IPS-18a (cell line): ENCODE measurements around the gene SPATA20.

ENCODE experiments used
- H3K27ac ChIP-seq: one replicate; pipeline ENCODE4 v1.5.1; 2013; ENCODE audit warnings: low read length
- H3K27me3 ChIP-seq: one replicate; pipeline ENCODE4 v1.6.1; 2013; ENCODE audit warnings: mild to moderate bottlenecking, low read length; ENCODE audit not compliant: control insufficient read depth, insufficient read depth
- H3K36me3 ChIP-seq: one replicate; pipeline ENCODE4 v1.6.1; 2013; ENCODE audit warnings: low read depth, low read length; ENCODE audit not compliant: control insufficient read depth
- H3K4me1 ChIP-seq: one replicate; pipeline ENCODE4 v1.6.1; 2013; ENCODE audit warnings: low read depth, low read length; ENCODE audit not compliant: control insufficient read depth
- H3K4me3 ChIP-seq: one replicate; pipeline ENCODE4 v1.5.1; 2013; ENCODE audit warnings: low read length
- H3K9ac ChIP-seq: one replicate; pipeline ENCODE4 v1.6.1; 2013; ENCODE audit warnings: mild to moderate bottlenecking, low read length, moderate library complexity
- H3K9me3 ChIP-seq: one replicate; pipeline ENCODE4 v1.6.1; 2013; ENCODE audit warnings: low read depth, low read length; ENCODE audit not compliant: control insufficient read depth

Gene SPATA20

DNA sequence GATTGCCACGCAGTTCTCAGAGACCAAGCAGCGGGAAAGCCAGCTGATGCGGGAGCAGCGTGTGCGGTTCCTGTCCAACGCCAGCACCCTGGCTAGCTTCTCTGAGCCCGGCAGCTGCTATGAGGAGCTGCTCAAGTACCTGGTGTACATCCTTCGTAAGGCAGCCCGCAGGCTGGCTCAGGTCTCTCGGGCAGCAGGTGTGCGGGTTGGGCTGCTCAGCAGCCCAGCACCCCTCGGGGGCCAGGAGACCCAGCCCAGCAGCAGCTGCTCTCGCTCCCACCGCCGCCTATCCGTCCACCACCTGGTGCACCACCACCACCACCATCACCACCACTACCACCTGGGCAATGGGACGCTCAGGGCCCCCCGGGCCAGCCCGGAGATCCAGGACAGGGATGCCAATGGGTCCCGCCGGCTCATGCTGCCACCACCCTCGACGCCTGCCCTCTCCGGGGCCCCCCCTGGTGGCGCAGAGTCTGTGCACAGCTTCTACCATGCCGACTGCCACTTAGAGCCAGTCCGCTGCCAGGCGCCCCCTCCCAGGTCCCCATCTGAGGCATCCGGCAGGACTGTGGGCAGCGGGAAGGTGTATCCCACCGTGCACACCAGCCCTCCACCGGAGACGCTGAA lies 28.7 kb downstream of the SPATA20 start:
- no peak overlapping the region for H3K4me3 ChIP-seq
- no peaks in the 10 kb centered on the region for H3K36me3 ChIP-seq
- H3K4me1 ChIP-seq = peaks cover 3% of the 10 kb centered on the region
- H3K9me3 ChIP-seq = no peaks in the 10 kb centered on the region
- no peak overlapping the region for H3K27ac ChIP-seq
- H3K27me3 ChIP-seq = no peaks in the 10 kb centered on the region
- H3K9ac ChIP-seq = no peak overlapping the region

DNA sequence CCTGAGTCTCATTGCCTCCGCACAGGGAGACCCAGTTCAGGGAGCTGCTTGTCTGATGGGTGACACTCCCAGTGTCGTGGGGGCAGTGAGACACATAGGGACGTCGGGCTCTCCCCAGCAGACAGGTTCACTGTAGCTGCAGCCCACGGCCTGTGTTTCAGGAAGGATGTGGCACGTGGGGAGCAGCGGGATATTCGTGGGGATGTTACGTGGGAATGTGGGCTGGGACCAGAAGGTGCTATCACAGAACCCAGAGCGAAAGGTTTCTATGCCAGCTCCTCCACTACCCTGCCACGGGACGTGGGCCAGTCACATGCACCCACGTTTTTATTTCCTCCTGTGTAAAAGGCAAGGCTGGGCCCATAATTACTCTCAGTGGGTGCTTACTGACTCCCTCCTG lies 29.9 kb downstream of the SPATA20 start:
- no peaks in the 10 kb centered on the region for H3K27me3 ChIP-seq
- H3K27ac ChIP-seq = no peak overlapping the region
- H3K9ac ChIP-seq = no peak overlapping the region
- H3K36me3 ChIP-seq = no peaks in the 10 kb centered on the region
- H3K4me3 ChIP-seq = no peak overlapping the region
- H3K9me3 ChIP-seq = no peaks in the 10 kb centered on the region
- peaks cover 5% of the 10 kb centered on the region for H3K4me1 ChIP-seq

DNA sequence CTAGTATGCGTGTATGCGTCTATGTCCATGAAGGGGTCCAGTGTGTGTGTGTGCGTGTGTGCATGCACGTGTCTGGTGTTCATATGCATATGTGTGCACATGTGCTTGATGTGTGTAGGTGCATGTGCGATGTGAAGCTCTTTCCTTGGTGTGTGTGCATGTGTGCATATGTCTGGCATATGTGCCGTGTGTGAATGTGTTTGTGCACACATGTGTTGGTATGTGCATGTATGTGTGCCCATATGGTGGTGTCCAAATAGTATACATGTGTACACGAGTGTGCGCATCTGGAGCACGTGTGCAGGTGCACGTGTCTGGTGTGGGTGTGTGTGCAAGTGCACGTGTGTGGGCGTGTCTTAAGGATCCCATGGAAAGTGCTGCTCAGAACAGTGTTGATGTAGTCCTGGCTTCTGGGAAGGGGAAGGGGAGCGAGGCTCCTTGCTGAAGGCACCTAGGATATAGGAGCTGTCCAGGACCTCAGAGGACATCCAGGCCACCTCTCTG lies 30.5 kb downstream of the SPATA20 start:
- no peaks in the 10 kb centered on the region for H3K36me3 ChIP-seq
- no peaks in the 10 kb centered on the region for H3K27me3 ChIP-seq
- peaks cover 5% of the 10 kb centered on the region for H3K4me1 ChIP-seq
- H3K27ac ChIP-seq = no peak overlapping the region
- no peak overlapping the region for H3K4me3 ChIP-seq
- H3K9ac ChIP-seq = no peak overlapping the region
- H3K9me3 ChIP-seq = no peaks in the 10 kb centered on the region

DNA sequence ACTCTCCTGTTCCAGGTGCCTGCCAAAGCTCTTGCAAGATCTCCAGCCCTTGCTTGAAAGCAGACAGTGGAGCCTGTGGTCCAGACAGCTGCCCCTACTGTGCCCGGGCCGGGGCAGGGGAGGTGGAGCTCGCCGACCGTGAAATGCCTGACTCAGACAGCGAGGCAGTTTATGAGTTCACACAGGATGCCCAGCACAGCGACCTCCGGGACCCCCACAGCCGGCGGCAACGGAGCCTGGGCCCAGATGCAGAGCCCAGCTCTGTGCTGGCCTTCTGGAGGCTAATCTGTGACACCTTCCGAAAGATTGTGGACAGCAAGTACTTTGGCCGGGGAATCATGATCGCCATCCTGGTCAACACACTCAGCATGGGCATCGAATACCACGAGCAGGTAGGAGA lies 31.2 kb downstream of the SPATA20 start:
- H3K4me3 ChIP-seq = no peak overlapping the region
- no peaks in the 10 kb centered on the region for H3K27me3 ChIP-seq
- H3K27ac ChIP-seq = no peak overlapping the region
- H3K9me3 ChIP-seq = no peaks in the 10 kb centered on the region
- peaks cover 5% of the 10 kb centered on the region for H3K4me1 ChIP-seq
- H3K36me3 ChIP-seq = no peaks in the 10 kb centered on the region
- no peak overlapping the region for H3K9ac ChIP-seq

DNA sequence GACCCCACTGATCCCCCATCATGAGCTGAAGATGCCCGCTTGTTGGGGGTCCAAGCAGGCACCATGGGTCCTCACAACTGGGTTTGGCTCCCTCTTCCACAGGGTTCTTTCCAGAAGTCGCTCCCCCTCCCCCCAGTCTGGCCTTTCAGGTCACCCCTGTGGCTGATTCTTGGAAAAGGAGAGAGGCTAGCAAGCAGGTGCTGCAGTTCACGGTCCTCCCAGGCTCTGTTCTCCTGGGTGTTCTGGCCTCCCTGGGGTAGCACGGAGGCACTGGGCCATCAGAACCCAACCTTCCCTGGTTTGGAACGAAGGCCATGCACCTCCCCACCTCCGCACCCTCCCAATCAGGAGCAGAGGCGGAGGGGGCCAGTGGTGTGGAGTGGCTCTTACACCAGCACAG lies 32.4 kb downstream of the SPATA20 start:
- no peaks in the 10 kb centered on the region for H3K27me3 ChIP-seq

DNA sequence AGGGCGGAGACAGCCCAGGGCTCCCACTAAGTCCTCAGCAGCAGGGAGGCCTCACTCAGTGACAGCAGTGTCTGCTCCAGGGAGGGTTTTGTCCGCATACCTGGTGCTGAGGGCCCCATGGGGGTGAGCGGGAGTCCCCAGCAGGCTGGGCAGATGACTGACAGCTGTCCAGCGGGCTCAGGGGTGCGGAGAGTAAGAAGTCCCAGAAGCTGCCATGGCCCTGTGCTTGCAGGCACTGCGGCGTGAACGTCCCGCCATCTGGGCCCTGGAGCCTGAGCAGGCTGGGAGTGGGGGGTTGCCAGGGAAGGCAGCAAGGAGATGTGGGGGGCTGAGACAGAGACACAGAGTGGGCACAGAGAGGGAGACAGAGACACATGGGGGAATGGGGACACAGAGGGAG lies 33.7 kb downstream of the SPATA20 start:
- no peaks in the 10 kb centered on the region for H3K9me3 ChIP-seq
- no peaks in the 10 kb centered on the region for H3K36me3 ChIP-seq
- no peak overlapping the region for H3K27ac ChIP-seq
- H3K27me3 ChIP-seq = no peaks in the 10 kb centered on the region
- H3K4me1 ChIP-seq = peaks cover 5% of the 10 kb centered on the region
- H3K4me3 ChIP-seq = no peak overlapping the region
- H3K9ac ChIP-seq = no peak overlapping the region

More for the DNA sequence above, 32.4 kb downstream of the SPATA20 start:
- no peaks in the 10 kb centered on the region for H3K9me3 ChIP-seq
- H3K27ac ChIP-seq = no peak overlapping the region
- no peak overlapping the region for H3K9ac ChIP-seq
- no peaks in the 10 kb centered on the region for H3K36me3 ChIP-seq
- H3K4me3 ChIP-seq = no peak overlapping the region
- peaks cover 5% of the 10 kb centered on the region for H3K4me1 ChIP-seq

DNA sequence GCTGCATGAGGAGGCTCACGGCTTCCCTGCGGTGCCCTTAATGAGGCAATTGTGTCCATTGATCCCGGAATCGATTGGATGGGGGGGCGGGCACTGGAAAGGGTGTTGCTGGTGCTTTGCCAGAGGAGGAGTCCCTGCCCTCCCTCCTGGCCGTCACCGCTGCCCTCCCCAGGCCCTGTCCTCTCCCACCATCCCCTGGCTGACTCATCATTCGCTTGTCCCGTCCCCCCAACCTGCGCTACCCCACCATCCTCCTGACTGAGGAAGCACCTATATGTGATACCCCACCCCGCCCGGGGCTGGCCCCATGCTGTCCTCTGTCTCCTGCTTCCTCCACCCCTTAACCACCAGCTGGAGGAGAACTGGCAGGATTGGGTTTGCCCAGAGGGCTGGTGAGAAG lies 34.3 kb downstream of the SPATA20 start:
- no peak overlapping the region for H3K4me3 ChIP-seq
- peaks cover 7% of the 10 kb centered on the region for H3K4me1 ChIP-seq
- H3K9me3 ChIP-seq = no peaks in the 10 kb centered on the region
- H3K27ac ChIP-seq = no peak overlapping the region
- no peaks in the 10 kb centered on the region for H3K27me3 ChIP-seq
- no peak overlapping the region for H3K9ac ChIP-seq
- H3K36me3 ChIP-seq = no peaks in the 10 kb centered on the region

DNA sequence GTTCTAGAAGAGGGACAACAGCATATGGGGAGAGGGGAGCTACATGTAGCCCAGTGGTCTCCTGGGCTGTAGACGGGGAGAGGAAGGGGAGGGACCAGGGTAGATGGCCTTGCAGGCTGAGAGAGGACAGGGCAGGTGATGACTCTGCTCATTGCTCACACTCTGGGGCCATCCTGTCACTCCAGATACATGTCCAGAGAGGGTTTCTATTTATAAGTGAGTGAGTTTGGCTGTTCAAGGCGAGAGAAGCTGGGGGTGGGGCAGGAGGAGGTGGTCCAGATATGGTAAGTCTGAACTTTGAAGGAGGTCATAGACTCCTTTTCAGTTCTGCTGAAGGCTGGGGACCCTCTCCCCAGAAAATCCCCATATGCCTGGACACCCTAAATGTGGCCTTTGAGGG lies 35.8 kb downstream of the SPATA20 start:
- H3K9me3 ChIP-seq = no peaks in the 10 kb centered on the region
- no peaks in the 10 kb centered on the region for H3K36me3 ChIP-seq
- H3K9ac ChIP-seq = no peak overlapping the region
- peaks cover 14% of the 10 kb centered on the region for H3K4me1 ChIP-seq
- no peaks in the 10 kb centered on the region for H3K27me3 ChIP-seq
- H3K4me3 ChIP-seq = no peak overlapping the region
- no peak overlapping the region for H3K27ac ChIP-seq

DNA sequence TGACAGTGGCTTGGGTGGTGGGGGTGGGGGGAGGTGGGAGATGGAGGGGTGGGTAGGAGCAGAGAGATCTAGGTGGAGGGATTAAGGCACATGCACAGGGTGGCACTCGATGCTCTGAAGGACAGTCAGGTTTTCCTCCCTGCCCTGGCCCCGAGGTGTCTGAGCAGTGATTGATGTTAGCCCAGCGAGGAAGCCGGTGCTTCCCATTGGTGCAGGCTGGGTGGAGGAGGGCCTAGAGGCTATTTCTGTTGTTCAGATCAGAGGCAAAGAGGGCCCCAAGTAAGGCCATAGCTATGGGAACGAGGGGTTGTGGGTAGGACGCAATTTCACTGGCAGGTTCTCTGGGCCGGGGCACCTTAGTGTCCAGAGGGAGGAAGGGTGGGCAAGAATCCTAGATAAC lies 36.7 kb downstream of the SPATA20 start:
- Histone ChIP-seq H3K27me3 (no peaks in the 10 kb centered on the region), H3K36me3 (no peaks in the 10 kb centered on the region), H3K9ac (no peak overlapping the region), H3K27ac (no peak overlapping the region), H3K9me3 (no peaks in the 10 kb centered on the region), H3K4me1 (peaks cover 14% of the 10 kb centered on the region), H3K4me3 (no peak overlapping the region)

DNA sequence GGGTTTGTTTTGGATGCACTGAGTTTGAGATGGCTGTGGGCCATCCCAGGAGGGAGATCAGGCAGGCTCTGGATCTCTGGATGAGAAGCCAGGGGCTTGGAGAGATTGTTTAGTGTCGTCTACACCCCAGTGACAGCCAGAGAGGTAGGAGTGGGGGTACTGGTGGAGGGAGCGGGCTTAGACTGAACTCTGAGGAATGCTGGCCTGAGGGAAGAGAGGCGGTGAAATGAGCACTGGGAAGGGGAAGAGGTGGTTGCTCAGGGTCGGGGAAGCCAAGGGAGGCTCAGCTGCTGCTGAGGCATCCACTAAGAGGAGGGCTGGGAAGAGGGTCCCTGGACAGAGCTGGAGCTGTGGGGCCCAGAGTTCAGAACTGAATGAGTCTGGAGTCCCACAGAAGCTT lies 37.1 kb downstream of the SPATA20 start:
- Histone ChIP-seq H3K27me3 (no peaks in the 10 kb centered on the region), H3K9me3 (no peaks in the 10 kb centered on the region), H3K27ac (no peak overlapping the region), H3K4me1 (peaks cover 14% of the 10 kb centered on the region), H3K36me3 (no peaks in the 10 kb centered on the region), H3K4me3 (no peak overlapping the region), H3K9ac (no peak overlapping the region)

DNA sequence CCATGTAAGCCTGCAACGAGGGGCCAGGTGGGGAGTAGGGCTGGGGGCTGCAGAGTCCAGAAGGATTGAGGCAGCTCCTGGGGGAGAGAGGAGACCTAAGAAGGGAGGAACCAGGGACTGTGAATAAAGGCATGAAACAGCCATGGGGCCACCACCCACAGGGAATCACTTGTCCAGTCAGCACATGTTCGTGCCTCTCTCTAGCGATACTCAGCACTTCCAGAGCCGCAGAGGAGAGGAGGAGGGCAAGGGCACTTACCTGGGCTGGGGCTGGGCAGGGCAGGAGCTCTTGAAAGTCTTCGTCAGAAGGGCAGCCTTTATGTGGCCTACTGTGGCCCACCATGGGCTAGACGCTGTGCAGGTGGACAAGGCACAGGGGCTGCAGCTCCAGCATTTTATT lies 37.8 kb downstream of the SPATA20 start:
- Histone ChIP-seq H3K27ac (no peak overlapping the region), H3K4me1 (peaks cover 14% of the 10 kb centered on the region), H3K9ac (no peak overlapping the region), H3K4me3 (no peak overlapping the region), H3K27me3 (no peaks in the 10 kb centered on the region), H3K9me3 (no peaks in the 10 kb centered on the region), H3K36me3 (no peaks in the 10 kb centered on the region)

DNA sequence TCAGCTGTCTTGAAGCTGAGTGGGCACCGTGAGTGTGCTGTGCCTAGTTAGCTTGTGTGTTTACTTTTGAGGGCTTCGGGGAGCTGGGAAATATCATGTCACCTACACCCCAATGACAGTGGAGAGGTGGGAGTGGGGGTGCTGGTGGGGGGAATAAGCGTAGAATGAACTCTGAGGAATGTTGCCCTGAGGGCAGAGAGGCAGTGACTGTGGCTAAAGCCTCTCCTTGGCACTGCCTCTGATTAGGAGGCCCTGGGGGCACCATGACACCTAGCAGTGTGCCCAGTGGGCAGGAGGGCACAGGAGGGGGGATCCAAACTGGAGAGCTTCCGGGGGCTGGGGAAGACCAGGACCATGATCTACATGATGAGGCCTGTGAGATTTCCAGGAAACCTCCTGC lies 38.4 kb downstream of the SPATA20 start:
- Histone ChIP-seq H3K27me3 (no peaks in the 10 kb centered on the region), H3K36me3 (no peaks in the 10 kb centered on the region)

More for the DNA sequence above, 38.4 kb downstream of the SPATA20 start:
- Histone ChIP-seq H3K9me3 (no peaks in the 10 kb centered on the region), H3K27ac (no peak overlapping the region), H3K9ac (no peak overlapping the region), H3K4me3 (no peak overlapping the region), H3K4me1 (peaks cover 14% of the 10 kb centered on the region)
